GM19035 (cell line): Measurements from ENCODE around the gene ALPK1.
"Not testable (repeated sequence)": the region's sequence is repeated elsewhere in the genome, so short reads cannot be mapped to it uniquely, and the experiment has no call there.

Experiments
- ATAC-seq: cut with Tn5 transposase; IDR thresholded peaks from one replicate; pipeline ENCODE4 v1.9.1; 2021; ENCODE audit not compliant: unreplicated experiment

ALPK1 gene

DNA sequence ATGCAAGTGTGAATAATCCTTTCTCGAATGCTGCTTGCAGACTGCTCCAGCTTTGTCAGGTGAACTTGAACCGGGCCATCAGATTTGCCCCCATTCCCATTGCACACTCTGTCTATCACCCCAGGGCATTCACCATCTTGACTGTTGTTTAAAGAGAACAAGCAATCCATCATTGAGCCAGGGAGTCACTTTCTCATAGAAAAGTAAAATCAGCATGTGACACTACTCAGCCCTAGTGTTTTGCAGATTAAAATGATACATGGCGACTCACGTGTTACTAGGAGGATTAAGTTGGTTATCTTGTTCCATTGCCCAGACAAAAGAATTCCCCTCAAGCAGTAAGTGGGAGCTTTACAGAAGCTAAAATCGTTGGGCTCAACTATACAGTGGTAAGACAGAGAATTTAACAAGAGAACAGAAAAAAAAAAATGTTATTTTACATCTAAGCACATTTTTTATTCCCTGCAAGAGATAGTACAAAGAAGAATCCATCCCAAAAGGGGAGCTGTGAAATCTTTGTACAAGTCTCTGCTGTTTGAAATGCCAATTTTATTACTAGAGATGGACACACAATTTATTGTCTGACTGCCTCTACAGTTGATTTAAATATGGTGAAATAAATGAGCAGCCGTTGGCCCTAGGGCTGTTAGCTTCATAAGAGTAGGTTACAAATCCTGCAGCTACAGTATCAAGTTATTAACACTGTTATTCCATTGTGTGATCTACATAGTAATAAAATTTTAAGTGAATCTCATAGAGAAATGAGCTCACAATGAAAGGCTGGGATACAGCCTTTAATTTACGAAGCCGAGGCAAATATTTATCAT is 151.3 kb downstream of the ALPK1 start:
- no peak for ATAC-seq

DNA sequence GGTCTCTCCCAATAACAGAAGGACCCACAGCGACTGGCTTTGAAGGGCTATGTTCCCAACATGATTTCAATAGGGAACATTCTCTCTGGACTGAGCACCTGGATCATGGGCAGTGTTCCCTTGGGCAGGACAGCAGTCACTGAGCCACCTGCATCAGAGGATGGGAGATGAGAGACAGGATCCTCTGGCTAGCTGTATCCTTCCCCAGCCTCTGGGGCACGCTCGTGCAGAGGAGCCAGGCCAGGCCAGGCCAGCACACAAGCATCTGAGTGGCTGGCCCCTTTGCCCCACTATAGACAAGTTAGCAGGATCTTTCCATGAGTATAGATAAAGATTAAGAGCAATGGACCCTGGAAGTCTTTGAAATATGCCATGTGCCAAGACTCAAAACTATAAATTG is 152.5 kb downstream of the ALPK1 start:
- no peak for ATAC-seq

DNA sequence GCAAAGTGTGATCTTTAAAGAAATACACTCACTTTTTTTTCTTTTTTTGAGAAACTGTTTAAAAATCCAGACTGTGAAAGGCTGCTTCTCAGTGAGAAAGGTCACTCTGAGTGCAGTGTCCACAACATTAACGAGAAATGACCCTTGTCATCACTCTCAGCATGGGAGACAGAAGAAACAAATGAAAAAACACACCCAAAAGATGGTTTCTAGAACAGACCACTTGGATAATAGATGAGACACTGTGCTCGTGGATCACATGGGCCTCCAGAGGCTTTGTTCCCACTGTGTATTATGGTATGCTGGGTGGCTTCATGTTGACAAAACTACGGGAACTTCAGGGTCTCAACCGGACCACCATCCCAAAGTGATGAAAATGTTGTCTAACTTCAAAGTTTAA is 153.9 kb downstream of the ALPK1 start:
- ATAC-seq, result no peak

- no peak for ATAC-seq
Measured at GRCh38 chr4:112451831-112452230, 154.7 kb downstream of the ALPK1 start.

DNA sequence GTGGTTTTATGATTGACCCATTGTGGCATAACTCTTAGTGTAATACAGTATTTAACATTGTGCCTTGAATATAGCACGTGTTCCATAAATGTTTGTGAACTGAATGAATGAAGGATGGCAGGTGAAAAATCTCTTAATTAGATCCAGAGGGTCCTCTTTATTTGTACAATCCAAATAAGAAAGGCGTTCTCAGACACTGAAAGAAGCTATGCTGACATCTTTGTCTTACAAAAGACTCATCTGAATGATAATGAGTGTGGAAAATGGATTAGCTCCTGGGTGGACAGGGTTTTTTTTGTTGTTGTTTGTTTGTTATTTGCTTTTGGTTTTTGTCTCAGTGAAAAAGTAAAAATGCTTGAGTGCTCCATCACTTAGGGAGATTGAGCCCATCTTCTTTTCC is 156.2 kb downstream of the ALPK1 start:
- no peak for ATAC-seq

- no peak for ATAC-seq
Measured at GRCh38 chr4:112472318-112472717, 175.1 kb downstream of the ALPK1 start.

DNA sequence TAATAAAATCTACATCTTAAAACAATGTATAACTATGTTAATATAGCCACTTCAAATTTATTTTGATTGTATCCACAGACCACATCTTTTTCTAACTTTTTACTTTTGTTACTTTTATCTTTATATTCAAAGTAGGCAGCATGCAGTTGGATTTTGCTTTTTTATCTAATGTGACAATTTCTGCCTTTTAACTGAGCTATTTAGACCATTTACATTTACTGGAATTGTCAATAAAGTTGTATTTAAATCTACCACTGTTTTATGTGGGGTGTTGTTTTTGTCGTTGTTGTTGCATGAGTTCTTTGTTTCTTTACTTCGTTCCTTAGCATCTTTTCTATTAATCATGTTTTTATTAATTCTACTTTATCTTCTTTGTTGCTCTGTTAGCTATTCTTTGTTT is 176.8 kb downstream of the ALPK1 start:
- no peak for ATAC-seq

GRCh38 chr4:112485930-112486329 is 188.8 kb downstream of the ALPK1 start:
- ATAC-seq, result no peak

GRCh38 chr4:112490808-112491207 is 193.6 kb downstream of the ALPK1 start:
- ATAC-seq, result not testable (repeated sequence)
